ENCODE data around the gene NUAK2. TPM values are rescaled to one million over a fixed set of nuclear protein-coding genes. Genes with fewer than 3 reads are reported as not detected.

Gene NUAK2
- total and polyA plus RNA-seq, 2 donors from 2014 or later: 15.1 to 19.4 TPM

GRCh38 chr1:205313563-205314308 lies 7.8 kb downstream of the NUAK2 start:
- no peak for FAIRE-seq
- Histone ChIP-seq H3K4me3 (ENCODE audit: low read length in 3 of 3) (peak overlapping the region in 1 of 3 donors; percentile 3), H3K9me3 (ENCODE audit: control insufficient read depth in 2 of 3, insufficient read depth in 1 of 3, low read length in 3 of 3) (no peaks in the 10 kb centered on the region)

GRCh38 chr1:205312866-205313562 lies 8.5 kb downstream of the NUAK2 start:
- peak overlapping the region; percentile 37 to 84 for H3K27ac ChIP-seq (ENCODE audit: low read depth in 2 of 2, low read length in 2 of 2)
- H3K4me3 ChIP-seq (ENCODE audit: low read length in 3 of 3): peak overlapping the region in 2 of 3 donors; percentile 3 to 13
- TF ChIP-seq CTCF (IDR thresholded peaks at IDR 0.05; ENCODE audit: borderline replicate concordance, extremely low read depth, insufficient read depth): no peak
- H3K4me1 ChIP-seq (ENCODE audit: control insufficient read depth in 2 of 3, insufficient read depth in 2 of 3, low read depth in 1 of 3, low read length in 3 of 3): peaks cover 0 to 45% (median 37%) of the 10 kb centered on the region in 3 donors
- no peaks in the 10 kb centered on the region for H3K9me3 ChIP-seq (ENCODE audit: control insufficient read depth in 2 of 3, insufficient read depth in 1 of 3, low read length in 3 of 3)
- peaks cover 2 to 43% (median 35%) of the 10 kb centered on the region in 3 donors for H3K36me3 ChIP-seq (ENCODE audit: control insufficient read depth in 2 of 3, insufficient read depth in 3 of 3, low read length in 3 of 3)
- H3K27me3 ChIP-seq (ENCODE audit: control insufficient read depth, insufficient read depth, low read length): no peaks in the 10 kb centered on the region
- H3K9ac ChIP-seq (ENCODE audit: low read length in 3 of 3): no peak overlapping the region
- no peak for FAIRE-seq
- intact Hi-C loops (cut with DNase I): no loop called here
- no peak for DNase-seq

More at GRCh38 chr1:205313563-205314308, 7.8 kb downstream of the NUAK2 start:
- peak overlapping the region in 1 of 3 donors; percentile 32 for H3K9ac ChIP-seq (ENCODE audit: low read length in 3 of 3)
- peak; percentile 79 to 89 (median 82) for DNase-seq
- H3K36me3 ChIP-seq (ENCODE audit: control insufficient read depth in 2 of 3, insufficient read depth in 3 of 3, low read length in 3 of 3): peaks cover 2 to 36% (median 30%) of the 10 kb centered on the region in 3 donors
- peaks cover 0 to 50% (median 34%) of the 10 kb centered on the region in 3 donors for H3K4me1 ChIP-seq (ENCODE audit: control insufficient read depth in 2 of 3, insufficient read depth in 2 of 3, low read depth in 1 of 3, low read length in 3 of 3)
- intact Hi-C loops (cut with DNase I): no loop called here
- TF ChIP-seq CTCF (IDR thresholded peaks at IDR 0.05; ENCODE audit: borderline replicate concordance, extremely low read depth, insufficient read depth): no peak
- peak overlapping the region; percentile 37 to 84 for H3K27ac ChIP-seq (ENCODE audit: low read depth in 2 of 2, low read length in 2 of 2)
- no peaks in the 10 kb centered on the region for H3K27me3 ChIP-seq (ENCODE audit: control insufficient read depth, insufficient read depth, low read length)

- peaks cover 2 to 62% (median 50%) of the 10 kb centered on the region in 3 donors for H3K36me3 ChIP-seq (ENCODE audit: control insufficient read depth in 2 of 3, insufficient read depth in 3 of 3, low read length in 3 of 3)
- no peaks in the 10 kb centered on the region for H3K27me3 ChIP-seq (ENCODE audit: control insufficient read depth, insufficient read depth, low read length)
- no peak overlapping the region for H3K27ac ChIP-seq (ENCODE audit: low read depth in 2 of 2, low read length in 2 of 2)
Measured at GRCh38 chr1:205310976-205311704, 10.4 kb downstream of the NUAK2 start.

More at GRCh38 chr1:205310976-205311704, 10.4 kb downstream of the NUAK2 start:
- FAIRE-seq (no peak), DNase-seq (no peak)
- Histone ChIP-seq H3K9ac (ENCODE audit: low read length in 3 of 3) (peak overlapping the region in 1 of 3 donors; percentile 7), H3K4me3 (ENCODE audit: low read length in 3 of 3) (no peak overlapping the region), H3K4me1 (ENCODE audit: control insufficient read depth in 2 of 3, insufficient read depth in 2 of 3, low read depth in 1 of 3, low read length in 3 of 3) (peaks cover 0 to 33% (median 29%) of the 10 kb centered on the region in 3 donors), H3K9me3 (ENCODE audit: control insufficient read depth in 2 of 3, insufficient read depth in 1 of 3, low read length in 3 of 3) (no peaks in the 10 kb centered on the region)
- intact Hi-C loops (cut with DNase I): no loop called here
- no peak for TF ChIP-seq CTCF (IDR thresholded peaks at IDR 0.05; ENCODE audit: borderline replicate concordance, extremely low read depth, insufficient read depth)
